ENCODE measurements around the gene FNBP1. TPM values are rescaled to one million over a fixed set of nuclear protein-coding genes. Genes with fewer than 3 reads are reported as not detected.
"Not testable (repeated sequence)": the region's sequence is repeated elsewhere in the genome, so short reads cannot be mapped to it uniquely, and the experiment has no call there.

The FNBP1 gene
- total RNA-seq, 1 donor from 2014 or later = 51.2 TPM

- DNase-seq (ENCODE audit: low read depth in 2 of 2) = no peak
Observed at GRCh38 chr9:129962451-129962864, 80.5 kb downstream of the FNBP1 start.

- no peak for DNase-seq (ENCODE audit: low read depth in 2 of 2)
Observed at GRCh38 chr9:129958796-129959195, 84.2 kb downstream of the FNBP1 start.

DNA sequence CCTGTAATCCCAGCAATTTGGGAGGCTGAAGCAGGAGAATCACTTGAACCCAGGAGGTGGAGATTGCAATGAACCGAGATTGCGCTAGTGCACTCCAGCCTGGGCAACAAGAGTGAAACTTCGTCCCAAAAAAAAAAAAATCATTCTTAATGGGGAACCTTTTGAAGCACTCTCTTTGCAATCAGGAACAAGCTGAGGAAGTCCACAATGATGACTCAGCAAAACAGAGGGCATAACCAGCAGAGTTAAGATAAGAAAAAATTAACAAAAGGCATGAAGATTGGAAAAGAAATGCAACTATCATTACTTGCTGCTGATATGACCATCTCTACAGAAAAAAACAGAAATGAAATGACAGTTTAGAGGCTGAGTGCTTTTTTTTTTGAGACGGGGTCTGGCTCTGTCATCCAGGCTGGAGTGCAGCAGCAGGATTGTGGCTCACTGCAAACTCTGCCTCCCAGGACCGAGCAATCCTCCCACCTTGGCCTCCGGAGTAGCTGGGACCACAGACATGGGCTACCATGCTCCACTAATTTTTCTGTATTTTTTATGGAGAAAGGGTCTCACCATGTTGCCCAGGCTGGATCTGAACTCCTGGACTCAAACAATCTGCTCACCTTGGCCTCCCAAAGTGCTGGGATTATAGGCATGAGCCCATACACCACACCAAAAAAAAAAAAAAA, 88.0 kb downstream of the FNBP1 start:
- DNase-seq (ENCODE audit: low read depth in 2 of 2) = peak in 1 of 2 donors; percentile 35

- DNase-seq (ENCODE audit: low read depth in 2 of 2) = no peak
Observed at GRCh38 chr9:129953736-129954135, 89.3 kb downstream of the FNBP1 start.

- DNase-seq (ENCODE audit: low read depth in 2 of 2) = no peak
Observed at GRCh38 chr9:129952337-129952736, 90.7 kb downstream of the FNBP1 start.

- DNase-seq (ENCODE audit: low read depth in 2 of 2) = no peak
Observed at GRCh38 chr9:129949821-129950220, 93.2 kb downstream of the FNBP1 start.

DNA sequence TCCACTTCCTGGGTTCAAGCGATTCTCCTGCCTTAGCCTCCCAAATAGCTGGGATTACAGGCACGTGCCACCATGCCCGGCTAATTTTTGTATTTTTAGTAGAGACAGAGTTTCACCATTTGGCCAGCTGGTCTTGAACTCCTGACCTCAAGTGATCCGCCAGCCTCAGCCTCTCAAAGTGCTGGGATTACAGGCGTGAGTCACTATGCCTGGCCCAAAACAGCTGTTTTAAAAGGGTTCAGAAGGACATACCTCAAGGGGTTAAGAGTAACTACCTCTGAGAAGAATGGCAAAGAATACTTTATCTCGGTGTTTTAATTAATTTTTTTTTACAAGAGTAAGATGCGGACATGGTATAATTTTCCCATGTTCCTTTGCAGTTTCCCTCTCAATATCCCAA, 94.4 kb downstream of the FNBP1 start:
- DNase-seq (ENCODE audit: low read depth in 2 of 2) = not testable (repeated sequence)

GRCh38 chr9:129946246-129946995, 96.6 kb downstream of the FNBP1 start:
- DNase-seq (ENCODE audit: low read depth in 2 of 2) = no peak

DNA sequence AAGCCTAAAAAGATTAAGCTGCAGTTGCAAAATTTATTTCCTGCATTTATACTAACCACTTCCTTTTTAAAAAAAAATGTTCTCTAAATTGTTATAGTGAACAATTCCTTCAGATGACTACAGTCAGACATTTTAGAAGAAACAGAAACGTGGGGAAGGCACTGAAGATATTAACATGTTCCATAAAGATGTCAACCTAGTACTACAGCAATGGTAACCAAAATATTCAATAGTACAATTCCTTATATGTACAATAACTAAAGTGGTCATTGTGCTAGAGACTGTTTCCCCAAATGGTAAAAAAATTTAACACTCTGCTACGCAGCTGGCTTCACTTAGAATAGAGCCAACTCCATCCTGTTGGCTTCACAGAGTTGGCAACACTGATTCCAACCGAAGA, 97.7 kb downstream of the FNBP1 start:
- no peak for DNase-seq (ENCODE audit: low read depth in 2 of 2)

GRCh38 chr9:129944506-129945116, 98.4 kb downstream of the FNBP1 start:
- DNase-seq (ENCODE audit: low read depth in 2 of 2) = no peak

GRCh38 chr9:129939431-129939830, 103.6 kb downstream of the FNBP1 start:
- DNase-seq (ENCODE audit: low read depth in 2 of 2) = no peak

- peak; percentile 7 to 86 for DNase-seq (ENCODE audit: low read depth in 2 of 2)
Observed at GRCh38 chr9:129938291-129938979, 104.6 kb downstream of the FNBP1 start.

GRCh38 chr9:129937879-129938278, 105.1 kb downstream of the FNBP1 start:
- DNase-seq (ENCODE audit: low read depth in 2 of 2) = not testable (repeated sequence)

DNA sequence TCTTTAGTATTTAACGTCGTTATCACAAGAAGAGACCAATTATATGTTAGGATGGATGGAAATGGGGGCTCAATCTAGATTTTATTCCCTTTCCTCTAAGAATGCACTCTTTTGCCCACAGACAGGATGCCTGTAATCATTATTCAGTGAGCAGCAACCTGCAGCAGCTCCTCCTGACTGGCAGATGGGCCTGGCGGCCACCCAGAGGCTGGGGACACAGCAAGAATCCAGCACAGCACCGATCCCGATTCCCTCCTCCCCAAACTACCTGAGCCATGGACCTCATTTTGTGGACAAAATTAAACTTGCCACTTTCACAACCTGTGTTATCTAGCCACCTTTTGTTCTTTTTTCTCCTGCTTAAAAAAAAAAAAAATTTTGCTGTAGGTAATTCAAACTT, 106.8 kb downstream of the FNBP1 start:
- no peak for DNase-seq (ENCODE audit: low read depth in 2 of 2)

- DNase-seq (ENCODE audit: low read depth in 2 of 2) = no peak
Observed at GRCh38 chr9:129934780-129935179, 108.2 kb downstream of the FNBP1 start.

DNA sequence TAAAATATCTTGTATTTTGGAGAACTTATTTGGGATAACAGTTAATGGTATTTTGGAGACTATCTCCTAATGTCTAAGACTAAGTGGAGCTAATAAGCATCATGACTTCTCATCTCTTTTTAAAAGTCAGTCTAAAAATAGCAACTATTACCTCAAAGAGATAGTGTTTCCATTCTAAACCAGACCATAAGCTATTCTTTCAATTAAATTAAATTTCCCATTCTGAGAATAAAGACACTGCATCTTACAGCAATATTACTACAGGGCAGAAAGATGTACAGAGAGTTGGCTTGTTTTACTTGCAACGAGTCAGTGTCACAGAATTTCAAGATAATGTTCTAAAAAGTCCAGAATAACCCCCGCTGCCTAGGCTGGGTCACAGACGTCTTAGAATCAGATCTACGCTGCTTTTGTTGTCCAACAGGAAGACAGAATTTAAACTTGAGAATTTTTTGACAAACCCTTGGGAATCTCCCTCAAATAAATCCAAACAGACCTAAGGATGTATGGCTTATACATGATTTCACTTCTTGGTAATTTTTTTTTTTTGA, 108.9 kb downstream of the FNBP1 start:
- peak in 1 of 2 donors; percentile 19 for DNase-seq (ENCODE audit: low read depth in 2 of 2)

GRCh38 chr9:129933185-129934040, 109.6 kb downstream of the FNBP1 start:
- peak in 1 of 2 donors; percentile 16 for DNase-seq (ENCODE audit: low read depth in 2 of 2)

GRCh38 chr9:129932303-129933151, 110.5 kb downstream of the FNBP1 start:
- DNase-seq (ENCODE audit: low read depth in 2 of 2) = peak; percentile 44 to 54

DNA sequence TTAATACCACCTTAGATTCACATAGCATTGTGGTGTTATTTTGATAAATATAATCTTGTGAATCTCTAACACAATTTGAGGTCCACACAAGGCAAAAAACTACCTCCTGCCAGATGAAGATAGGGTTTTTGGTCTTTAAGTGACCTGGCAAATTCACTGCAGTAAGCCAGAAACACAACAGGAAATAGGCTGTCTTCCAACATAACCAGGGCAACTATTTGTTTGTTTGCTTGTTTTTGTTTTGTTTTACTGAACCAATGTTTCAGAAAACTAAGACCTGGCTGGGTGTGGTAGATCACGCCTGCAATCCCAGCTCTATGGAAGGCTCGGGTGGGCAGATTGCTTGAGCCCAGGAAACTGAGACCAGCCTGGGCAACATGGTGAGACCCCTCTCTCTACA, 112.2 kb downstream of the FNBP1 start:
- DNase-seq (ENCODE audit: low read depth in 2 of 2) = no peak

All from lung microvascular endothelial cell (primary cell).